Sigmoid colon (tissue), 4 donors: ENCODE data around the gene LPAR6.

ENCODE experiments used
- EP300 ChIP-seq, 4 donors: sonication (generic); formaldehyde crosslinking; IDR thresholded peaks; one replicate each; pipeline ENCODE4 v1.6.1; 2017; ENCODE audit warnings: antibody characterized with exemption in 4 of 4
- POLR2A ChIP-seq, 2 donors: fragments of 450-650 bp; IDR thresholded peaks; one replicate each; pipeline ENCODE4 v1.6.1; 2016; ENCODE audit warnings: antibody characterized with exemption in 2 of 2, mild to moderate bottlenecking in 2 of 2, moderate library complexity in 2 of 2
- POLR2AphosphoS5 ChIP-seq, 4 donors: sonication (generic); formaldehyde crosslinking; IDR thresholded peaks; one replicate each; pipeline ENCODE4 v1.6.1; 2017; ENCODE audit warnings: antibody characterized with exemption in 4 of 4
- TF ChIP-seq, protein P1 (sequence below), 4 experiments: fragments of 450-650 bp in 3 of 4; fragments of 200-600 bp in 1 of 4; IDR thresholded peaks; one replicate each; pipeline ENCODE4 v1.5.1; 2016 to 2019; ENCODE audit warnings: antibody characterized with exemption in 4 of 4, mild to moderate bottlenecking in 3 of 4, moderate library complexity in 2 of 4

DNA sequence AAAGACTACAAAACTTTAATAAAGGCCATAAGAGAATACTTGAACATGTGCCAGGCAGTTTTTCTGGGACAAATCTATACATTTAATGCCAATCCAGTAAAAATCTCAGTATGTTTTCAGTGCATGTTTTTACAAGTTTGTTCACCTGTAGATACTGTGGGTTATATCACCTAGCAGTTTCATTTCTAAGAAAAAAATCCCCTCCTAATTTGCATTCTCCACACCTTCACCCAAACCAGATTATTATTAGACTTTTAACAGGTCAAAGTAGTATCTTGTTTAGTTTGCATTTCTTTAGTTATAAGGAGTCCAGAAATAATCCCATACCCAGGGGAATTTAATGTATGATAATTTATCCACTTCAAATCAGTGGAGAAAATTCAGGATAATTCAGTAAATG lies 17.0 kb upstream of the LPAR6 start:
- TF ChIP-seq POLR2AphosphoS5 (IDR thresholded peaks at IDR 0.05) (no peak), POLR2A (IDR thresholded peaks at IDR 0.05) (no peak), EP300 (IDR thresholded peaks at IDR 0.05) (no peak)
- TF ChIP-seq, protein P1, sequence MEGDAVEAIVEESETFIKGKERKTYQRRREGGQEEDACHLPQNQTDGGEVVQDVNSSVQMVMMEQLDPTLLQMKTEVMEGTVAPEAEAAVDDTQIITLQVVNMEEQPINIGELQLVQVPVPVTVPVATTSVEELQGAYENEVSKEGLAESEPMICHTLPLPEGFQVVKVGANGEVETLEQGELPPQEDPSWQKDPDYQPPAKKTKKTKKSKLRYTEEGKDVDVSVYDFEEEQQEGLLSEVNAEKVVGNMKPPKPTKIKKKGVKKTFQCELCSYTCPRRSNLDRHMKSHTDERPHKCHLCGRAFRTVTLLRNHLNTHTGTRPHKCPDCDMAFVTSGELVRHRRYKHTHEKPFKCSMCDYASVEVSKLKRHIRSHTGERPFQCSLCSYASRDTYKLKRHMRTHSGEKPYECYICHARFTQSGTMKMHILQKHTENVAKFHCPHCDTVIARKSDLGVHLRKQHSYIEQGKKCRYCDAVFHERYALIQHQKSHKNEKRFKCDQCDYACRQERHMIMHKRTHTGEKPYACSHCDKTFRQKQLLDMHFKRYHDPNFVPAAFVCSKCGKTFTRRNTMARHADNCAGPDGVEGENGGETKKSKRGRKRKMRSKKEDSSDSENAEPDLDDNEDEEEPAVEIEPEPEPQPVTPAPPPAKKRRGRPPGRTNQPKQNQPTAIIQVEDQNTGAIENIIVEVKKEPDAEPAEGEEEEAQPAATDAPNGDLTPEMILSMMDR (IDR thresholded peaks at IDR 0.05): no peak
